GM08714 (cell line): Measurements from ENCODE around the gene KLF1.

ENCODE experiments used
- H3K4me3 ChIP-seq: fragments of 200-500 bp; sonication (Bioruptor generic); 2 replicates; pipeline ENCODE4 v1.5.1; 2014; ENCODE audit warnings: mild to moderate bottlenecking, low read length, inconsistent platforms
- ZNF274 ChIP-seq: IDR thresholded peaks from 2 replicates; pipeline ENCODE4 v1.6.1; 2012; ENCODE audit warnings: mild to moderate bottlenecking, low read depth, low read length

Gene KLF1

GRCh38 chr19:12840091-12841079 is 46.6 kb downstream of the KLF1 start:
- no peak overlapping the region for H3K4me3 ChIP-seq
- no peak for TF ChIP-seq ZNF274

- no peak for TF ChIP-seq ZNF274
- no peak overlapping the region for H3K4me3 ChIP-seq
Measured at GRCh38 chr19:12838886-12839756, 47.9 kb downstream of the KLF1 start.

GRCh38 chr19:12838182-12838885 is 48.7 kb downstream of the KLF1 start, which contains the start of gene MAST1:
Gene MAST1 (plus strand): TSS chr19:12838515. CDS start chr19:12838573, 58 bp downstream.
- H3K4me3 ChIP-seq = no peak within 1 kb of the TSS; the same call in 1 of the 2 replicates
- no peak for TF ChIP-seq ZNF274

- H3K4me3 ChIP-seq = no peak overlapping the region
- no peak for TF ChIP-seq ZNF274
Measured at GRCh38 chr19:12837225-12837624, 49.8 kb downstream of the KLF1 start.

GRCh38 chr19:12836529-12836863 is 50.5 kb downstream of the KLF1 start:
- no peak overlapping the region for H3K4me3 ChIP-seq
- no peak for TF ChIP-seq ZNF274

GRCh38 chr19:12834976-12835757 is 51.8 kb downstream of the KLF1 start:
- no peak for TF ChIP-seq ZNF274
- no peak overlapping the region for H3K4me3 ChIP-seq

- TF ChIP-seq ZNF274 = no peak
- H3K4me3 ChIP-seq = no peak within 1 kb of the TSS; the same call in 1 of the 2 replicates
Measured at GRCh38 chr19:12834566-12834943, 52.4 kb downstream of the KLF1 start, which contains the start of gene RTBDN. Gene RTBDN (minus strand): TSS chr19:12834579. CDS start chr19:12829979, 4,600 bp downstream.
